HG03025 (cell line): ENCODE results near the gene B9D1.

ENCODE experiments used
- ATAC-seq: cut with Tn5 transposase; IDR thresholded peaks from one replicate; pipeline ENCODE4 v1.9.1; 2021; ENCODE audit warnings: mild to moderate bottlenecking, moderate library complexity; ENCODE audit not compliant: unreplicated experiment, low FRiP score

The B9D1 gene

GRCh38 chr17:19388791-19389785 lies 26.6 kb upstream of the B9D1 start:
- no peak for ATAC-seq

- ATAC-seq = no peak
These were observed 25.5 kb upstream of the B9D1 start for GRCh38 chr17:19387921-19388521.

- no peak for ATAC-seq
These were observed 24.7 kb upstream of the B9D1 start, which contains the start of gene MFAP4 for GRCh38 chr17:19386974-19387920. MFAP4 (minus strand) TSS chr17:19387190; CDS start chr17:19387155, 35 bp downstream.

GRCh38 chr17:19386051-19386929 lies 23.8 kb upstream of the B9D1 start:
- ATAC-seq = no peak

- no peak for ATAC-seq
These were observed 23.0 kb upstream of the B9D1 start for GRCh38 chr17:19385521-19385983.

GRCh38 chr17:19384723-19385391 lies 22.3 kb upstream of the B9D1 start:
- no peak for ATAC-seq

- no peak for ATAC-seq
These were observed 21.4 kb upstream of the B9D1 start for GRCh38 chr17:19383681-19384470.

GRCh38 chr17:19382531-19383444 lies 20.3 kb upstream of the B9D1 start:
- ATAC-seq = no peak

GRCh38 chr17:19381741-19382444 lies 19.4 kb upstream of the B9D1 start:
- no peak for ATAC-seq

- no peak for ATAC-seq
These were observed 18.8 kb upstream of the B9D1 start for GRCh38 chr17:19381361-19381740.

- no peak for ATAC-seq
These were observed 18.2 kb upstream of the B9D1 start for GRCh38 chr17:19380481-19381301.

- ATAC-seq = no peak
These were observed 17.0 kb upstream of the B9D1 start for GRCh38 chr17:19379361-19380065.

GRCh38 chr17:19378416-19379360 lies 16.2 kb upstream of the B9D1 start, which contains the start of gene MAPK7:
MAPK7 (plus strand) TSS chr17:19378498; CDS start chr17:19378901, 403 bp downstream.
- peak; percentile 19 for ATAC-seq
